Panc1 (cell line): ENCODE data around the gene HOXA13. TPM values are rescaled to one million over a fixed set of nuclear protein-coding genes. Genes with fewer than 3 reads are reported as not detected.
A peak's percentile ranks its signal among the peaks of the same experiment; 100 is the strongest.

Experiments
- ATAC-seq: fragments of 200-7000 bp; cut with Tn5 transposase; 2 replicates; pipeline ENCODE4 v1.9.1; 2020; ENCODE audit warnings: mild to moderate bottlenecking, moderate library complexity
- BruUV-seq: library from RNA; stranded (reverse); fragments of 400-500 nt; replicated peaks from 2 replicates; lab custom pipeline; 2021; lab: Mats Ljungman, UMichigan
- CTCF ChIA-PET: fragments of 300-600 bp; sonication (Branson Sonifier 250); formaldehyde crosslinking; loops from one replicate; lab custom pipeline; 2022; ENCODE audit warnings: antibody characterized with exemption; lab: Charles Lee
- POLR2A ChIA-PET: fragments of 300-600 bp; sonication (Branson Sonifier 250); formaldehyde crosslinking; loops from one replicate; lab custom pipeline; 2022; ENCODE audit warnings: antibody characterized with exemption; lab: Charles Lee
- DNase-seq: peaks from one replicate; pipeline ENCODE4 v3.0.0-alpha.2; 2010; ENCODE audit warnings: low read depth, low spot score
- H3K27ac ChIP-seq: 2 replicates; pipeline ENCODE4 v1.5.1; 2011; ENCODE audit warnings: mild to moderate bottlenecking, low read length, inconsistent platforms
- H3K27me3 ChIP-seq: fragments of 200-500 bp; sonication (Bioruptor generic); 2 replicates; pipeline ENCODE4 v1.6.0; 2014; ENCODE audit warnings: low read length, inconsistent platforms; ENCODE audit not compliant: control insufficient read depth, insufficient read depth
- H3K36me3 ChIP-seq: fragments of 200-500 bp; sonication (Bioruptor generic); 2 replicates; pipeline ENCODE4 v1.5.1; 2014; ENCODE audit warnings: inconsistent platforms, mild to moderate bottlenecking, low read length, moderate library complexity; ENCODE audit not compliant: control insufficient read depth, insufficient read depth
- H3K4me1 ChIP-seq: 2 replicates; pipeline ENCODE4 v1.5.1; 2011; ENCODE audit warnings: inconsistent platforms, mild to moderate bottlenecking, low read length, moderate library complexity; ENCODE audit not compliant: control insufficient read depth, insufficient read depth
- H3K4me3 ChIP-seq, 2 experiments: 2 replicates each; pipeline ENCODE4 v1.5.1; 2011 to 2012; ENCODE audit warnings: low read depth in 2 of 2, low read length in 2 of 2, mild to moderate bottlenecking in 2 of 2, inconsistent platforms in 1 of 2, moderate library complexity in 1 of 2
- H3K9me3 ChIP-seq: fragments of 200-500 bp; sonication (Bioruptor generic); 2 replicates; pipeline ENCODE4 v1.5.1; 2014; ENCODE audit warnings: low read depth, mild to moderate bottlenecking, inconsistent platforms, low read length, moderate library complexity; ENCODE audit not compliant: control insufficient read depth, insufficient read depth
- POLR2AphosphoS5 ChIP-seq: IDR thresholded peaks from 2 replicates; pipeline ENCODE4 v1.6.1; 2012; ENCODE audit warnings: mild to moderate bottlenecking, low read depth, low read length, moderate library complexity
- SIN3A ChIP-seq: IDR thresholded peaks from 2 replicates; pipeline ENCODE4 v1.6.1; 2012; ENCODE audit warnings: low read depth, mild to moderate bottlenecking, low read length, moderate library complexity, borderline replicate concordance; ENCODE audit not compliant: insufficient read depth
- TCF7L2 ChIP-seq: IDR thresholded peaks from 2 replicates; pipeline ENCODE4 v1.6.1; 2011; ENCODE audit warnings: mild to moderate bottlenecking, low read depth, low read length, inconsistent platforms
- in situ Hi-C: cut with HindIII; loops from 2 replicates; pipeline ENCODE4 v1.10.0; 2016; ENCODE audit warnings: low sequenced_read_pairs, low pct_unique_long_range_greater_than_20kb
- intact Hi-C: fragments of 100-400 bp; cut with micrococcal nuclease; formaldehyde crosslinking; loops from one replicate; pipeline ENCODE4 v1.10.0; 2022; ENCODE audit not compliant: unreplicated experiment
- total RNA-seq: library from RNA; stranded (reverse); gene quantifications from one replicate; pipeline ENCODE4 v1.2.1, GENCODE V29; 2021; ENCODE audit not compliant: unreplicated experiment
- TF ChIP-seq, protein P1 (sequence below), 2 experiments: IDR thresholded peaks; 2 replicates each; pipeline ENCODE4 v1.6.1; 2011 to 2012; ENCODE audit warnings: low read depth in 2 of 2, control low read depth in 1 of 2, low read length in 1 of 2, mild to moderate bottlenecking in 1 of 2, moderate library complexity in 1 of 2; ENCODE audit not compliant: insufficient read depth in 1 of 2
- TF ChIP-seq, protein P2 (sequence below): fragments of 450-650 bp; IDR thresholded peaks from 2 replicates; pipeline ENCODE4 v1.5.1; 2017; ENCODE audit warnings: mild to moderate bottlenecking

The HOXA13 gene
- total RNA-seq, 1 experiment from 2014 or later: 1.2 TPM

DNA sequence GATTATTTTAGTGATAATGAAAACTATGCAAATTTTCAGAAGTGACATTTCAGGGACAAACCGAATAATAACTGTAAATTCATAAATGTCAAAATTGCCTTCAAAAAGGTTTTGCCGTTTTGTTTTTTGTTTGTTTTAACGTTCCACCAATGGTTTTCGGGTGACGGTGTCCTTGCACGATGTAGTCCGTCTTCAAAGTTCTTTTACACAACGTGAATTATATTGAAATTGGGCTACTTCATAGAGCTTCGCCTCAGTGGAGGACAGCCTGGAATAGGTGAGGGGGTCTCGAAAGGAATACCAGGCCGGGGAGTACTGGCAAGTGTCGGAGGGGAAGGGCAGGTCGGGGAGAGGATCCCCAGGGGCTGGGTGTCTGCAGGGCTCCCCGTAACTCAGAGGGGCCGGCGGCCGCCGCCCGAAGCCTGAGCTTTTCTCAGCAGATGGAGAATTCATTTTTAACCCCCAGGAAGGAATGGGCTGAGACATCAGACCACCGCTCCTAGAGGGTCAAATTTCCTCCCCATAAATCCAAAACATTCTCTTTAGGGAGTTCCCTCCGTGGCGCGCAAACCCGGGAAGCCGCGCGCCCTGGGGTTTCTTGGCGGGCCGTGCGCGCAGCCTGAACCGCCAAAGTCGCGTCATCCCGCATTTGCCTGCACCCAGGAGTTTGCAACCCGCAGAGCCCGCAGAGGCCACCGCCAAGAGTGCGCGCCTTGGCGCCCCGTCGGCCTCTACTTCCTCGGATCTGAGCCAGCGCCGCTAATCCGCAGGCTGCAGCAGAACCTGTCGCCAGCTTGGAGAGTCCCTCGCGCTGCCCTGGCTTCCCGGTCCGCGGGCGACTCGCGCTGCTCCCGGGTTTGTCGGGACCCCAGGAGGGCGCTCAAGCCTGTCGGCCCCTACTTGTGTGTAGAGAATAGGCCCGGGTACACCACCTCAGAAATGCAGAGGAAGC lies 25.4 kb upstream of the HOXA13 start:
- peaks cover 3% of the 10 kb centered on the region; the same call in 1 of the 2 replicates for H3K4me1 ChIP-seq
- BruUV-seq: no TSS peak
- peaks cover 20% of the 10 kb centered on the region for H3K27me3 ChIP-seq
- POLR2A ChIA-PET: no interaction called here
- ATAC-seq (peak; percentile 35; the same call in 1 of the 2 replicates), DNase-seq (no peak)
- no peaks in the 10 kb centered on the region for H3K9me3 ChIP-seq
- TF ChIP-seq SIN3A (no peak), POLR2AphosphoS5 (no peak), TCF7L2 (no peak)
- TF ChIP-seq, protein P1, sequence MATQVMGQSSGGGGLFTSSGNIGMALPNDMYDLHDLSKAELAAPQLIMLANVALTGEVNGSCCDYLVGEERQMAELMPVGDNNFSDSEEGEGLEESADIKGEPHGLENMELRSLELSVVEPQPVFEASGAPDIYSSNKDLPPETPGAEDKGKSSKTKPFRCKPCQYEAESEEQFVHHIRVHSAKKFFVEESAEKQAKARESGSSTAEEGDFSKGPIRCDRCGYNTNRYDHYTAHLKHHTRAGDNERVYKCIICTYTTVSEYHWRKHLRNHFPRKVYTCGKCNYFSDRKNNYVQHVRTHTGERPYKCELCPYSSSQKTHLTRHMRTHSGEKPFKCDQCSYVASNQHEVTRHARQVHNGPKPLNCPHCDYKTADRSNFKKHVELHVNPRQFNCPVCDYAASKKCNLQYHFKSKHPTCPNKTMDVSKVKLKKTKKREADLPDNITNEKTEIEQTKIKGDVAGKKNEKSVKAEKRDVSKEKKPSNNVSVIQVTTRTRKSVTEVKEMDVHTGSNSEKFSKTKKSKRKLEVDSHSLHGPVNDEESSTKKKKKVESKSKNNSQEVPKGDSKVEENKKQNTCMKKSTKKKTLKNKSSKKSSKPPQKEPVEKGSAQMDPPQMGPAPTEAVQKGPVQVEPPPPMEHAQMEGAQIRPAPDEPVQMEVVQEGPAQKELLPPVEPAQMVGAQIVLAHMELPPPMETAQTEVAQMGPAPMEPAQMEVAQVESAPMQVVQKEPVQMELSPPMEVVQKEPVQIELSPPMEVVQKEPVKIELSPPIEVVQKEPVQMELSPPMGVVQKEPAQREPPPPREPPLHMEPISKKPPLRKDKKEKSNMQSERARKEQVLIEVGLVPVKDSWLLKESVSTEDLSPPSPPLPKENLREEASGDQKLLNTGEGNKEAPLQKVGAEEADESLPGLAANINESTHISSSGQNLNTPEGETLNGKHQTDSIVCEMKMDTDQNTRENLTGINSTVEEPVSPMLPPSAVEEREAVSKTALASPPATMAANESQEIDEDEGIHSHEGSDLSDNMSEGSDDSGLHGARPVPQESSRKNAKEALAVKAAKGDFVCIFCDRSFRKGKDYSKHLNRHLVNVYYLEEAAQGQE (IDR thresholded peaks at IDR 0.05; ENCODE audit: insufficient read depth in 1 of 2, low read depth in 2 of 2, low read length in 1 of 2): no peak
- TF ChIP-seq, protein P2, sequence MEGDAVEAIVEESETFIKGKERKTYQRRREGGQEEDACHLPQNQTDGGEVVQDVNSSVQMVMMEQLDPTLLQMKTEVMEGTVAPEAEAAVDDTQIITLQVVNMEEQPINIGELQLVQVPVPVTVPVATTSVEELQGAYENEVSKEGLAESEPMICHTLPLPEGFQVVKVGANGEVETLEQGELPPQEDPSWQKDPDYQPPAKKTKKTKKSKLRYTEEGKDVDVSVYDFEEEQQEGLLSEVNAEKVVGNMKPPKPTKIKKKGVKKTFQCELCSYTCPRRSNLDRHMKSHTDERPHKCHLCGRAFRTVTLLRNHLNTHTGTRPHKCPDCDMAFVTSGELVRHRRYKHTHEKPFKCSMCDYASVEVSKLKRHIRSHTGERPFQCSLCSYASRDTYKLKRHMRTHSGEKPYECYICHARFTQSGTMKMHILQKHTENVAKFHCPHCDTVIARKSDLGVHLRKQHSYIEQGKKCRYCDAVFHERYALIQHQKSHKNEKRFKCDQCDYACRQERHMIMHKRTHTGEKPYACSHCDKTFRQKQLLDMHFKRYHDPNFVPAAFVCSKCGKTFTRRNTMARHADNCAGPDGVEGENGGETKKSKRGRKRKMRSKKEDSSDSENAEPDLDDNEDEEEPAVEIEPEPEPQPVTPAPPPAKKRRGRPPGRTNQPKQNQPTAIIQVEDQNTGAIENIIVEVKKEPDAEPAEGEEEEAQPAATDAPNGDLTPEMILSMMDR: no peak
- CTCF ChIA-PET: no interaction called here
- H3K36me3 ChIP-seq: no peaks in the 10 kb centered on the region
- in situ Hi-C loops (no loop called here), intact Hi-C loops (loop anchor here (5.0 kb wide), 1 partner anchor 352 kb away; no protein-coding TSS in a partner anchor)
- H3K27ac ChIP-seq: no peak overlapping the region
- H3K4me3 ChIP-seq: 0 out of 4 replicates have a peak overlapping the region, but pooled peaks of 1 of the 2 experiments have one; percentile 6

DNA sequence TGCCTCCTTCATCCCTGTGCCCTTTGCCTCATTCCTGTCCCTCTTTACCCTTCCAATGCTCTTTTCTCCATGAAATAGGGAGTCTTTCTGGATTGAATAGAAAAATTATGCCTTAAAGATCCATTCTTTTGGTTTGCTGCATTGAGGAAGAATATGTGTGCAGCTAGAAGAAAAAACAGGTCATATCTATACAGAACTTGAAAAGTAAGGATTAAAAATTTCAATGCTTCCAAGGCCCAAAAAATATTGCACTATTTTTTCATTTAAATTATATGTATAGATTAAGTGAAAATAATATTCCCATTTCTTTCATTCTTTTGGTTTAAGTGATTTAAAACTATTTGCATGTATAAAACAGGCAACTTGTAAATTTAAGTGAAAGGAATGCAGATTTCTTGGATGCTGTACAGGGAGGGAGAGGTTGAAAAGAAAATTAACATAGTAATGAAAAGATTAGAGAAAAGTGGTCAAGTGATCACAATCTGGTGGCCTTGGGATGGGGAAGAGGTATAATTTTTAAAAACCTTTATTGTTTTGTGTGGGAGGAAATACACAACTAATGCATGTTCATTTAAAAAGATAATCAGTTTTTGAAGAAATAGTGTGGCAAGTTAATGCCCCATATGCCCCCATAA lies 24.2 kb upstream of the HOXA13 start:
- Histone ChIP-seq H3K27me3 (peaks cover 20% of the 10 kb centered on the region), H3K9me3 (no peaks in the 10 kb centered on the region), H3K4me3 (no peak overlapping the region), H3K36me3 (no peaks in the 10 kb centered on the region), H3K27ac (no peak overlapping the region), H3K4me1 (peaks cover 3% of the 10 kb centered on the region; the same call in 1 of the 2 replicates)
- POLR2A ChIA-PET: no interaction called here
- no peak for TF ChIP-seq TCF7L2
- TF ChIP-seq POLR2AphosphoS5: no peak
- TF ChIP-seq, protein P1 (IDR thresholded peaks at IDR 0.05; ENCODE audit: insufficient read depth in 1 of 2, low read depth in 2 of 2, low read length in 1 of 2): no peak
- TF ChIP-seq SIN3A: no peak
- TF ChIP-seq, protein P2: no peak
- intact Hi-C loops: loop anchor here (5.0 kb wide), 1 partner anchor 353 kb away; no protein-coding TSS in a partner anchor
- CTCF ChIA-PET: interaction anchor here (1.2 kb wide), 1 partner anchor 28 kb away, joined by 3 read pairs; no protein-coding TSS in a partner anchor
- DNase-seq (no peak), ATAC-seq (no peak)
- in situ Hi-C loops: no loop called here
- no TSS peak for BruUV-seq
